Measurements from ENCODE around the gene PTPN18. TPM values are rescaled to one million over a fixed set of nuclear protein-coding genes. Genes with fewer than 3 reads are reported as not detected.

Gene PTPN18
- total RNA-seq, 4 donors from 2014 or later, result 39.8 to 72.6 (median 54.8) TPM

DNA sequence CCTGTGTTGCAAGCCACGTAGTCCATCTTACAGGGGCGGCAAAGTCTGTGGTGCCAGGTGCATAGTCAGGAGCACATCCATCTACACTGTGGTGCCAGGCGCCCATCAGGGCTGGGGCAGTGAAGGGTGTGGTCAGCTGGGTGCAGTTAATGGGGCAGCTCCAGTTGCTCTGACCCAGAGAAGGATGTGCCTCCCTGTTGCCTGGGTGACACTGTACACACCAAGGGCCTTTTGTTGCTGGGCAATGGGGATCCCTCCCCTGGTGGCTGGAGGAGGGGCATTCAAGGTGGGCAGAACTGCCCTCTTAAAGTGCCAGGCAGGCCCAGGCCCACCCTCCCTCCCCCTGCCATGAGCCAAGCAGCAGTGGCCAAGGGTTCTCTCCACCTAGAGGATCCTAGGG is 41.5 kb upstream of the PTPN18 start:
- TF ChIP-seq, protein P1, sequence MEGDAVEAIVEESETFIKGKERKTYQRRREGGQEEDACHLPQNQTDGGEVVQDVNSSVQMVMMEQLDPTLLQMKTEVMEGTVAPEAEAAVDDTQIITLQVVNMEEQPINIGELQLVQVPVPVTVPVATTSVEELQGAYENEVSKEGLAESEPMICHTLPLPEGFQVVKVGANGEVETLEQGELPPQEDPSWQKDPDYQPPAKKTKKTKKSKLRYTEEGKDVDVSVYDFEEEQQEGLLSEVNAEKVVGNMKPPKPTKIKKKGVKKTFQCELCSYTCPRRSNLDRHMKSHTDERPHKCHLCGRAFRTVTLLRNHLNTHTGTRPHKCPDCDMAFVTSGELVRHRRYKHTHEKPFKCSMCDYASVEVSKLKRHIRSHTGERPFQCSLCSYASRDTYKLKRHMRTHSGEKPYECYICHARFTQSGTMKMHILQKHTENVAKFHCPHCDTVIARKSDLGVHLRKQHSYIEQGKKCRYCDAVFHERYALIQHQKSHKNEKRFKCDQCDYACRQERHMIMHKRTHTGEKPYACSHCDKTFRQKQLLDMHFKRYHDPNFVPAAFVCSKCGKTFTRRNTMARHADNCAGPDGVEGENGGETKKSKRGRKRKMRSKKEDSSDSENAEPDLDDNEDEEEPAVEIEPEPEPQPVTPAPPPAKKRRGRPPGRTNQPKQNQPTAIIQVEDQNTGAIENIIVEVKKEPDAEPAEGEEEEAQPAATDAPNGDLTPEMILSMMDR (IDR thresholded peaks at IDR 0.05), result no peak
- no peak for TF ChIP-seq EP300 (IDR thresholded peaks at IDR 0.05)
- TF ChIP-seq POLR2A (IDR thresholded peaks at IDR 0.05), result no peak
- Histone ChIP-seq H3K27ac (no peak overlapping the region), H3K4me1 (no peaks in the 10 kb centered on the region), H3K9me3 (no peaks in the 10 kb centered on the region), H3K36me3 (no peaks in the 10 kb centered on the region), H3K4me3 (no peak overlapping the region), H3K27me3 (no peaks in the 10 kb centered on the region)
- DNase-seq (ENCODE audit: low spot score in 2 of 2), result no peak
- WGBS, 2 donors, result 93 to 100% methylated on average over 1 to 3 of the region's 3 CpGs

DNA sequence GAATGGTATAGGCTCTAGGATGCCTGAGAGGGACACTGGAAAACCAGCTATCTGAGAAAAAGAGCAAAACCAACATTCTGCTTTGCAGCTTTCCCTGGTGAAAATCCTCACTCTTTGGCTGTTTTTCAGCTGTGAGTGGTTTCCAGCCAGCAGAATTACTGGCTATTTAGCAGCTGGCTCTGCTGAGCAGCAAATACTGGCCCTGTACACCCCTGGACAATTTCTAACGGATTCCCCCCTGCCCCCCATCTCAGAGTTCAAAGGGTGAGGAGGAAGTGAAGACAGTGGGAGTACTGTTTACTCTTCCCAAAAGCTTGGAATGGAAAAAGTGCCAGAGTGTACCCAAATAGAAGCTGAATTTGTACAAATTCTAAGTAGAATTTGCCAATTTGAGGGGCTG is 39.3 kb upstream of the PTPN18 start:
- H3K4me1 ChIP-seq, result no peaks in the 10 kb centered on the region
- H3K4me3 ChIP-seq, result no peak overlapping the region
- no peaks in the 10 kb centered on the region for H3K9me3 ChIP-seq
- H3K27me3 ChIP-seq, result no peaks in the 10 kb centered on the region
- no peaks in the 10 kb centered on the region for H3K36me3 ChIP-seq
- TF ChIP-seq, protein P1 (IDR thresholded peaks at IDR 0.05), result no peak
- TF ChIP-seq POLR2A (IDR thresholded peaks at IDR 0.05) (no peak), EP300 (IDR thresholded peaks at IDR 0.05) (no peak)
- no peak overlapping the region for H3K27ac ChIP-seq
- 11 to 14% methylated on average over 1 of the region's 1 CpG for WGBS, 2 donors
- no peak for DNase-seq (ENCODE audit: low spot score in 2 of 2)

DNA sequence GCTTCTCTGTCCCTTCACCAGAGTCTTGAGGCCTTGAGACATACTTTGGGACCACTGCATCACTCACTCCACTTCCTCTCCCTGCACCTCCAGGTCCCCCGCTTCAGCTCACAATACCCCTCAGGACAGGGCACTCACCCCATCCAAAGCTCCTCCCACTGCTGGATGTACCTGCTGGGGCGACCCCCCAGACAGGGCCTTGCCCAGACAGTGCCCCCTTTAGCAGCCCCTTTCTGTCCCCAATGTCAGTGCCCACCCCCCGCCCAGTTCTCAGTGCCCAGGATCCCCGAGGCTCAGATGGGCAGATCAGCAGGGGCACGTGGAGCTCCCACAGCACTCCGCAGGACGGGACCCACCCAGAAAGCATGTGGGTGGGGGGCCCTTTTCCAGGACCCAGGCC is 37.0 kb upstream of the PTPN18 start:
- Histone ChIP-seq H3K4me1 (no peaks in the 10 kb centered on the region), H3K27me3 (no peaks in the 10 kb centered on the region), H3K9me3 (no peaks in the 10 kb centered on the region), H3K27ac (no peak overlapping the region), H3K4me3 (no peak overlapping the region), H3K36me3 (no peaks in the 10 kb centered on the region)
- 83 to 85% methylated on average over 3 to 7 of the region's 7 CpGs for WGBS, 2 donors
- DNase-seq (ENCODE audit: low spot score in 2 of 2), result no peak
- TF ChIP-seq, protein P1 (IDR thresholded peaks at IDR 0.05), result no peak
- TF ChIP-seq EP300 (IDR thresholded peaks at IDR 0.05) (no peak), POLR2A (IDR thresholded peaks at IDR 0.05) (no peak)

DNA sequence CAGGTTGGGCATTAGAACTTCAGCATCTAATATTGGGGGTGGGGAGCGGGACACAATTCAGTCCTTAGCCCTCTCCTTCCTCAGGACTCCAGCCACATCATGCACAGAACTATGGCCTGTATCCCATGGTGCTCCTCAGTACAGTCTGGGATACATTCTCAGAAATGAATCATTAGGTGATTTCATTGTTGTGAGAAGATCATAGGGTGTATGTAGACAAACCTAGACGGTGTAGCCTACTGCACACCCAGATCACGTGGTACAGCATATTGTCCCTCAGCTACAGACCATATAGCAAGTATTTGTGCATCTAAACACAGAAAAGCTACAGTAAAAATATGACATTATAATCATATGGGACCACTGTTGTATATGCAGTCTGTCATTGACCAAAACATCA is 36.3 kb upstream of the PTPN18 start:
- 79 to 84% methylated on average over 3 of the region's 3 CpGs for WGBS, 2 donors

DNA sequence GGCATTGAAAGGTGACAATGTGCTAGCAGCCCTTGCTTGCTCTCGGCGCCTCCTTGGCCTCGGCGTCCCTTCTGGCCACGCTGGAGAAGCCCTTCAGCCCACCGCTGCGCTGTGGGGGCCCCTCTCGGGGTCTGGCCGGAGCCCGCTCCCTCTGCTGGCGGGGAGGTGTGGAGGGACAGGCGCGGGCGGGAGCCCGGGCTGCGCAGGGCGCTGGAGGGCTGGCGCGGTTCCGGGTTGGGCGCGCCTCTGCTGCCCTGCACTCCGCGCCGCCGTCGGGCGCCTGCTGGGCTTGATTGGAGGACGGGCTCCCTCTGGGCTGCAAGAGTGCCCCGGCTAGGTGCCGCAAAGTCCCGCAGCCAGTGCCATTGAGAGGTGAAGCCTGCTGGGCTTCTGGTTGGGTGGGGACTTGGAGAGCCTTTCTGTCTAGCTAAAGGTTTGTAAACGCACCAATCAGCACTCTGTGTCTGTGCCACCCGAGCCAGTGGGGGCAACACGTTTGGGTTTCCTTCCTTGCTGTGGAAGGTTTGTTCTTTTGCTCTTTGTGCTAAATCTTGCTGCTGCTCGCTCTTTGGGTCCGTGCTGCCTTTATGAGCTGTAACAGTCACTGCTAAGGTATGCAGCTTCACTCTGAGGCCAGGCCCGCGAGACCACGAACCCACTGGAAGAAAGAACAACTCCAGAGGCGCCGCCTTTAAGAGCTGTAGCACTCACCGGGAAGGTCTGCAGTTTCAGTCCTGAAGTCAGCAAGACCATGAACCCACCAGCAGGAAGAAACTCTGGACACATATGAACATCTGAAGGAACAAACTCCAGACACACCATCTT is 27.9 kb upstream of the PTPN18 start:
- H3K27ac ChIP-seq, result no peak overlapping the region
- no peaks in the 10 kb centered on the region for H3K9me3 ChIP-seq
- DNase-seq (ENCODE audit: low spot score in 2 of 2), result no peak
- no peaks in the 10 kb centered on the region for H3K36me3 ChIP-seq
- no peak for TF ChIP-seq EP300 (IDR thresholded peaks at IDR 0.05)
- TF ChIP-seq, protein P1 (IDR thresholded peaks at IDR 0.05), result no peak
- TF ChIP-seq POLR2A (IDR thresholded peaks at IDR 0.05), result no peak
- no peak overlapping the region for H3K4me3 ChIP-seq
- 76 to 80% methylated on average over 24 to 43 of the region's 43 CpGs for WGBS, 2 donors
- peaks cover 0 to 7% (median 0%) of the 10 kb centered on the region in 4 donors for H3K4me1 ChIP-seq
- H3K27me3 ChIP-seq, result peaks cover 0 to 47% of the 10 kb centered on the region in 2 donors

More for the DNA sequence above, 36.3 kb upstream of the PTPN18 start:
- Histone ChIP-seq H3K9me3 (no peaks in the 10 kb centered on the region), H3K27ac (no peak overlapping the region), H3K27me3 (peaks cover 0 to 1% of the 10 kb centered on the region in 2 donors), H3K36me3 (no peaks in the 10 kb centered on the region), H3K4me3 (no peak overlapping the region), H3K4me1 (no peaks in the 10 kb centered on the region)
- TF ChIP-seq EP300 (IDR thresholded peaks at IDR 0.05) (no peak), POLR2A (IDR thresholded peaks at IDR 0.05) (no peak)
- TF ChIP-seq, protein P1 (IDR thresholded peaks at IDR 0.05), result no peak
- DNase-seq (ENCODE audit: low spot score in 2 of 2), result no peak
